KMS-11 (cell line): ENCODE results near the gene PLPP3.
A peak's percentile ranks its signal among the peaks of the same experiment; 100 is the strongest.

ENCODE experiments used
- H2AFZ ChIP-seq: fragments of 200-600 bp; sonication (generic); 2 replicates; pipeline ENCODE4 v1.6.1; 2016; ENCODE audit warnings: antibody characterized with exemption, mixed run types, low read depth
- H3K27ac ChIP-seq: fragments of 200-600 bp; sonication (generic); 2 replicates; pipeline ENCODE4 v1.6.1; 2016; ENCODE audit warnings: mild to moderate bottlenecking, mixed run types
- H3K27me3 ChIP-seq: fragments of 200-600 bp; sonication (generic); 2 replicates; pipeline ENCODE4 v1.6.1; 2017; ENCODE audit warnings: mild to moderate bottlenecking, low read depth, mixed run types, moderate library complexity; ENCODE audit not compliant: insufficient read depth
- H3K36me3 ChIP-seq: fragments of 200-600 bp; sonication (generic); 2 replicates; pipeline ENCODE4 v1.6.1; 2017; ENCODE audit warnings: mild to moderate bottlenecking, mixed run types; ENCODE audit not compliant: insufficient read depth
- H3K4me1 ChIP-seq: fragments of 200-600 bp; sonication (generic); 2 replicates; pipeline ENCODE4 v1.6.1; 2016; ENCODE audit warnings: mild to moderate bottlenecking, low read depth, mixed run types; ENCODE audit not compliant: poor library complexity, severe bottlenecking
- H3K4me2 ChIP-seq: fragments of 200-600 bp; sonication (generic); 2 replicates; pipeline ENCODE4 v1.7.0; 2016; ENCODE audit warnings: mild to moderate bottlenecking, mixed run types
- H3K4me3 ChIP-seq: fragments of 200-600 bp; sonication (generic); IDR thresholded peaks from 2 replicates; pipeline ENCODE4 v1.6.1; 2017; ENCODE audit warnings: low read depth, low read length, mixed read lengths; ENCODE audit not compliant: insufficient read depth
- H3K79me2 ChIP-seq: fragments of 200-600 bp; sonication (generic); 2 replicates; pipeline ENCODE4 v1.6.1; 2016; ENCODE audit warnings: low read depth, mixed run types; ENCODE audit not compliant: insufficient read depth
- H3K9ac ChIP-seq: fragments of 200-600 bp; sonication (generic); 2 replicates; pipeline ENCODE4 v1.6.1; 2016; ENCODE audit warnings: mild to moderate bottlenecking, mixed run types
- H4K20me1 ChIP-seq: fragments of 200-600 bp; sonication (generic); 2 replicates; pipeline ENCODE4 v1.6.1; 2016; ENCODE audit warnings: mild to moderate bottlenecking, mixed run types; ENCODE audit not compliant: insufficient read depth
- TF ChIP-seq, protein P1 (sequence below): fragments of 200-600 bp; sonication (generic); conservative IDR thresholded peaks from 2 replicates; pipeline ENCODE4 v1.6.1; 2017; ENCODE audit warnings: low read depth, mild to moderate bottlenecking, antibody characterized with exemption, low read length, moderate library complexity, mixed read lengths

PLPP3 gene

GRCh38 chr1:56577406-56578137 lies 1.8 kb downstream of the PLPP3 start:
- H3K4me3 ChIP-seq, result no peak overlapping the region

GRCh38 chr1:56576880-56577405 lies 2.4 kb downstream of the PLPP3 start:
- Histone ChIP-seq H3K27me3 (no peaks in the 10 kb centered on the region), H2AFZ (no peak overlapping the region), H3K4me3 (no peak overlapping the region), H3K4me1 (peaks cover 16% of the 10 kb centered on the region), H3K9ac (no peak overlapping the region), H3K27ac (no peak overlapping the region), H3K36me3 (no peaks in the 10 kb centered on the region), H3K4me2 (no peak overlapping the region), H4K20me1 (no peaks in the 10 kb centered on the region), H3K79me2 (no peaks in the 10 kb centered on the region)
- TF ChIP-seq, protein P1, sequence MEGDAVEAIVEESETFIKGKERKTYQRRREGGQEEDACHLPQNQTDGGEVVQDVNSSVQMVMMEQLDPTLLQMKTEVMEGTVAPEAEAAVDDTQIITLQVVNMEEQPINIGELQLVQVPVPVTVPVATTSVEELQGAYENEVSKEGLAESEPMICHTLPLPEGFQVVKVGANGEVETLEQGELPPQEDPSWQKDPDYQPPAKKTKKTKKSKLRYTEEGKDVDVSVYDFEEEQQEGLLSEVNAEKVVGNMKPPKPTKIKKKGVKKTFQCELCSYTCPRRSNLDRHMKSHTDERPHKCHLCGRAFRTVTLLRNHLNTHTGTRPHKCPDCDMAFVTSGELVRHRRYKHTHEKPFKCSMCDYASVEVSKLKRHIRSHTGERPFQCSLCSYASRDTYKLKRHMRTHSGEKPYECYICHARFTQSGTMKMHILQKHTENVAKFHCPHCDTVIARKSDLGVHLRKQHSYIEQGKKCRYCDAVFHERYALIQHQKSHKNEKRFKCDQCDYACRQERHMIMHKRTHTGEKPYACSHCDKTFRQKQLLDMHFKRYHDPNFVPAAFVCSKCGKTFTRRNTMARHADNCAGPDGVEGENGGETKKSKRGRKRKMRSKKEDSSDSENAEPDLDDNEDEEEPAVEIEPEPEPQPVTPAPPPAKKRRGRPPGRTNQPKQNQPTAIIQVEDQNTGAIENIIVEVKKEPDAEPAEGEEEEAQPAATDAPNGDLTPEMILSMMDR, result peak; percentile 23; the same call in 1 of the 2 replicates

More at GRCh38 chr1:56577406-56578137, 1.8 kb downstream of the PLPP3 start:
- Histone ChIP-seq H4K20me1 (no peaks in the 10 kb centered on the region), H3K4me2 (no peak overlapping the region), H2AFZ (no peak overlapping the region), H3K9ac (no peak overlapping the region), H3K27ac (no peak overlapping the region), H3K27me3 (no peaks in the 10 kb centered on the region), H3K4me1 (peaks cover 13% of the 10 kb centered on the region), H3K79me2 (no peaks in the 10 kb centered on the region), H3K36me3 (no peaks in the 10 kb centered on the region)
- TF ChIP-seq, protein P1, result no peak

DNA sequence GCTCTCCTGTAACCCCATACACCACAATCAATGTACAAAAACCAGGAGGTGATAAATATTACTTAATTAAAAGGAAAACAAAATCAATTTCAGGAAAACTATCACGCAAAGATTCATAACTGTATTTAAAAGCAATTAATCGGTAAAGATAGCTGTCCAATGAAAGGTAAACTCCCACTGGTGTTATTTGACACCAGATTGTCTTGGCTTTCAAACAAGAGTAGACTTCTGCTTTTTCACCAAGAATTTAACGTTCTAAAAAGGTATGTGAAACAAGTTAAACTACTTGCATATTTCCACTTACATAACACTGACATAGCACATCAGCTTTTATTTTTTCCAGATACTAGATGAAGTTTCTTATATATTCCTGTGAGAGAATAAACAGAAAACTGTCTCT lies 3.5 kb downstream of the PLPP3 start:
- H2AFZ ChIP-seq, result no peak overlapping the region
- H3K4me2 ChIP-seq, result no peak overlapping the region
- H3K4me3 ChIP-seq, result no peak overlapping the region
- H3K9ac ChIP-seq, result no peak overlapping the region
- no peaks in the 10 kb centered on the region for H3K27me3 ChIP-seq
- TF ChIP-seq, protein P1, result no peak
- peaks cover 16% of the 10 kb centered on the region for H3K4me1 ChIP-seq
- H3K79me2 ChIP-seq, result no peaks in the 10 kb centered on the region
- no peak overlapping the region for H3K27ac ChIP-seq
- no peaks in the 10 kb centered on the region for H4K20me1 ChIP-seq
- H3K36me3 ChIP-seq, result no peaks in the 10 kb centered on the region

DNA sequence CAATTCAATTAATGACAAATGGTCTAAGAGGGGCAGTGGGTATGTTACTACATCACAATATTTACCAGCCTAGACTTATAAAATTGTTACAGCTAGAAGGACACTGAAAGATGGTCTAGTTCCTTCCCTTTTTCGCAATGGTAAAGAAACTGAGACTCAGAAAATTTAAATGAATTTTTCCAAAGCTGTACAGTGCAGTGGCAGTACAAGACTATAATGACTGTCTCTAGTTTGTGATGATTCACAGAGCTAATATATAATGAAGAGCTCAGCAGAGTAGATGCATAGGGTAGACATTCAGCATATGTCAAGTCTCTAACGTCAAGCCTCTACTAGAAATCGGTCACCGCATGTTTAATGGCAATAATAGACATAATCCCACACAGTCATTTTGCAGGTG lies 4.6 kb downstream of the PLPP3 start:
- no peak overlapping the region for H3K4me2 ChIP-seq

More for the DNA sequence above, 4.6 kb downstream of the PLPP3 start:
- no peaks in the 10 kb centered on the region for H3K79me2 ChIP-seq
- no peak overlapping the region for H3K4me3 ChIP-seq
- peaks cover 9% of the 10 kb centered on the region for H3K4me1 ChIP-seq
- H3K36me3 ChIP-seq, result no peaks in the 10 kb centered on the region
- H3K27ac ChIP-seq, result no peak overlapping the region
- H4K20me1 ChIP-seq, result no peaks in the 10 kb centered on the region
- H3K27me3 ChIP-seq, result no peaks in the 10 kb centered on the region
- TF ChIP-seq, protein P1, result no peak
- no peak overlapping the region for H2AFZ ChIP-seq
- H3K9ac ChIP-seq, result no peak overlapping the region
